Right lobe of liver (tissue), 6 donors: Measurements from ENCODE around the gene PHAF1. TPM values are rescaled to one million over a fixed set of nuclear protein-coding genes. Genes with fewer than 3 reads are reported as not detected.
A peak's percentile ranks its signal among the peaks of the same experiment; 100 is the strongest.

ENCODE experiments used
- ATAC-seq, 4 donors: fragments of 200-7000 bp; cut with Tn5 transposase; one replicate each; pipeline ENCODE4 v1.9.1; 2020; ENCODE audit warnings: mild to moderate bottlenecking in 4 of 4, moderate library complexity in 4 of 4
- DNase-seq, 3 donors: peaks; one replicate each; pipeline ENCODE4 v3.0.0-alpha.2; 2020
- H3K27ac ChIP-seq, 3 donors: fragments of 200-600 bp; one replicate each; pipeline ENCODE4 v1.8.0; 2022
- H3K27me3 ChIP-seq, 2 donors: fragments of 200-600 bp; one replicate each; pipeline ENCODE4 v1.8.0; 2022
- H3K36me3 ChIP-seq, 4 donors: fragments of 200-600 bp; sonication (generic) in 1 of 4; one replicate each; pipeline versions ENCODE4 v1.5.1 to v1.8.0; 2017 to 2022; ENCODE audit warnings: control low read depth in 1 of 4
- H3K4me1 ChIP-seq, 4 donors: fragments of 200-600 bp; sonication (generic) in 1 of 4; one replicate each; pipeline versions ENCODE4 v1.5.1 to v1.8.0; 2017 to 2022; ENCODE audit warnings: control low read depth in 1 of 4
- H3K4me3 ChIP-seq, 3 donors: fragments of 200-600 bp; one replicate each; pipeline ENCODE4 v1.8.0; 2022
- H3K9me3 ChIP-seq, 4 donors: fragments of 200-600 bp; sonication (generic) in 1 of 4; one replicate each; pipeline versions ENCODE4 v1.5.1 to v1.8.0; 2017 to 2022; ENCODE audit warnings: control low read depth in 1 of 4
- POLR2A ChIP-seq: fragments of 450-650 bp; IDR thresholded peaks from one replicate; pipeline ENCODE4 v1.6.1; 2017; ENCODE audit warnings: antibody characterized with exemption, mild to moderate bottlenecking
- WGBS: methylation state at CpG from one replicate; pipeline ENCODE4 v1.1.6; 2018; ENCODE audit warnings: low coverage, low lambda C conversion rate; ENCODE audit not compliant: insufficient coverage; ENCODE audit errors: missing lambda C conversion rate; 5-methylcytosine and 5-hydroxymethylcytosine counted together
- intact Hi-C, 2 donors: fragments of 100-400 bp; cut with DNase I; formaldehyde crosslinking; loops; one replicate each; pipeline versions ENCODE4 v1.11.2 to v1.14.1; 2022
- total RNA-seq, 6 experiments: library from RNA; depleted of rRNA in 2 of 6; stranded (reverse); fragments of >200 nt in 2 of 6; fragmentation: NEBNext Ultra II Directional in 3 of 6; extraction: Animal tissue kit (Norgen Biotek cat#: 25700) in 3 of 6; gene quantifications; one replicate each; pipeline versions ENCODE4 v1.1.0 to v1.2.4, GENCODE V29; 2016 to 2023
- TF ChIP-seq, protein P1 (sequence below), 4 donors: fragments of 200-600 bp in 3 of 4; fragments of 450-650 bp in 1 of 4; IDR thresholded peaks; one replicate each; pipeline versions ENCODE4 v1.5.1 to v1.8.0; 2016 to 2022; ENCODE audit warnings: antibody characterized with exemption in 4 of 4, mild to moderate bottlenecking in 2 of 4
- donor health status: DM: no; HTN: yes; CAD: no.
- donor health status: DM: no; HTN: no; CAD: no.
- donor health status: DM: no; HTN: no; CAD: no.
- donor health status: DM: no; HTN: yes; CAD: no.
- donor health status: DM: no; HTN: yes; CAD: no.

Gene PHAF1
- total RNA-seq, 6 experiments from 2014 or later: 22.3 to 45.1 (median 32.4) TPM

- intact Hi-C loops: no loop called here
- H3K4me3 ChIP-seq: no peak overlapping the region
- DNase-seq (no peak), ATAC-seq (no peak)
- no peak overlapping the region for H3K27ac ChIP-seq
- H3K27me3 ChIP-seq: no peaks in the 10 kb centered on the region
- no peak for TF ChIP-seq POLR2A
- TF ChIP-seq, protein P1, sequence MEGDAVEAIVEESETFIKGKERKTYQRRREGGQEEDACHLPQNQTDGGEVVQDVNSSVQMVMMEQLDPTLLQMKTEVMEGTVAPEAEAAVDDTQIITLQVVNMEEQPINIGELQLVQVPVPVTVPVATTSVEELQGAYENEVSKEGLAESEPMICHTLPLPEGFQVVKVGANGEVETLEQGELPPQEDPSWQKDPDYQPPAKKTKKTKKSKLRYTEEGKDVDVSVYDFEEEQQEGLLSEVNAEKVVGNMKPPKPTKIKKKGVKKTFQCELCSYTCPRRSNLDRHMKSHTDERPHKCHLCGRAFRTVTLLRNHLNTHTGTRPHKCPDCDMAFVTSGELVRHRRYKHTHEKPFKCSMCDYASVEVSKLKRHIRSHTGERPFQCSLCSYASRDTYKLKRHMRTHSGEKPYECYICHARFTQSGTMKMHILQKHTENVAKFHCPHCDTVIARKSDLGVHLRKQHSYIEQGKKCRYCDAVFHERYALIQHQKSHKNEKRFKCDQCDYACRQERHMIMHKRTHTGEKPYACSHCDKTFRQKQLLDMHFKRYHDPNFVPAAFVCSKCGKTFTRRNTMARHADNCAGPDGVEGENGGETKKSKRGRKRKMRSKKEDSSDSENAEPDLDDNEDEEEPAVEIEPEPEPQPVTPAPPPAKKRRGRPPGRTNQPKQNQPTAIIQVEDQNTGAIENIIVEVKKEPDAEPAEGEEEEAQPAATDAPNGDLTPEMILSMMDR (IDR thresholded peaks at IDR 0.05): no peak
- no peaks in the 10 kb centered on the region for H3K9me3 ChIP-seq
- H3K4me1 ChIP-seq: peaks cover 0 to 23% (median 9%) of the 10 kb centered on the region in 4 donors
- WGBS: 74% methylated on average over 4 of the region's 26 CpGs
- no peaks in the 10 kb centered on the region for H3K36me3 ChIP-seq
These were observed 77.6 kb downstream of the PHAF1 start for GRCh38 chr16:67187175-67187890.

- no peak for DNase-seq
- no CpG with 5 or more reads among the region's 4 CpGs for WGBS
- no peak for TF ChIP-seq POLR2A
- TF ChIP-seq, protein P1 (IDR thresholded peaks at IDR 0.05): no peak
- no peak for ATAC-seq
- Histone ChIP-seq H3K9me3 (no peaks in the 10 kb centered on the region), H3K4me1 (peaks cover 0 to 32% (median 14%) of the 10 kb centered on the region in 4 donors), H3K27ac (no peak overlapping the region), H3K36me3 (no peaks in the 10 kb centered on the region), H3K4me3 (no peak overlapping the region), H3K27me3 (no peaks in the 10 kb centered on the region)
- intact Hi-C loops: no loop called here
These were observed 78.6 kb downstream of the PHAF1 start for GRCh38 chr16:67188323-67188722.

GRCh38 chr16:67188798-67189197 is 79.1 kb downstream of the PHAF1 start:
- no peak for ATAC-seq
- no peaks in the 10 kb centered on the region for H3K9me3 ChIP-seq
- TF ChIP-seq, protein P1 (IDR thresholded peaks at IDR 0.05): no peak
- no peak for TF ChIP-seq POLR2A
- H3K27ac ChIP-seq: no peak overlapping the region
- H3K4me3 ChIP-seq: no peak overlapping the region
- no peaks in the 10 kb centered on the region for H3K27me3 ChIP-seq
- peaks cover 0 to 37% (median 16%) of the 10 kb centered on the region in 4 donors for H3K4me1 ChIP-seq
- DNase-seq: no peak
- intact Hi-C loops: no loop called here
- H3K36me3 ChIP-seq: no peaks in the 10 kb centered on the region
- WGBS: no CpG with 5 or more reads among the region's 15 CpGs

GRCh38 chr16:67190041-67190440 is 80.3 kb downstream of the PHAF1 start, which contains the start of gene EXOC3L1:
Gene EXOC3L1 (minus strand): TSS chr16:67190136. CDS start chr16:67189676, 460 bp downstream.
- H3K36me3 ChIP-seq: peaks cover 0 to 10% (median 6%) of the 10 kb centered on the region in 4 donors
- peak within 1 kb of the TSS in 2 of 3 donors; percentile 2 to 21 for H3K4me3 ChIP-seq
- H3K27me3 ChIP-seq: no peaks in the 10 kb centered on the region
- intact Hi-C loops: no loop called here
- peaks cover 0 to 32% (median 10%) of the 10 kb centered on the region in 4 donors for H3K4me1 ChIP-seq
- no peak within 1 kb of the TSS for H3K27ac ChIP-seq
- TF ChIP-seq, protein P1 (IDR thresholded peaks at IDR 0.05): no peak
- no peak for TF ChIP-seq POLR2A
- DNase-seq: no peak
- no peak for ATAC-seq
- WGBS: 58% methylated on average over 6 of the region's 6 CpGs
- H3K9me3 ChIP-seq: no peaks in the 10 kb centered on the region
